ENCODE results near the gene DSCAML1. TPM values are rescaled to one million over a fixed set of nuclear protein-coding genes. Genes with fewer than 3 reads are reported as not detected.

The DSCAML1 gene
- total and polyA plus RNA-seq, 2 experiments from 2014 or later = not detected

GRCh38 chr11:117722082-117722481 is 74.9 kb downstream of the DSCAML1 start:
- no peaks in the 10 kb centered on the region for H3K79me2 ChIP-seq (ENCODE audit: insufficient read depth)
- H3K9me2 ChIP-seq (ENCODE audit: insufficient read depth) = no peaks in the 10 kb centered on the region
- no peaks in the 10 kb centered on the region for H3K36me3 ChIP-seq (ENCODE audit: low read depth)
- DNase-seq = no peak
- H4K20me1 ChIP-seq (ENCODE audit: insufficient read depth) = no peaks in the 10 kb centered on the region
- in situ Hi-C loops (cut with MboI) = no loop called here
- no peak overlapping the region for H3K4me3 ChIP-seq
- no peak overlapping the region for H2AFZ ChIP-seq
- 22 to 23% methylated on average over 2 of the region's 2 CpGs for WGBS, 2 experiments (ENCODE audit: low coverage in 1 of 2, low lambda C conversion rate in 2 of 2, missing lambda C conversion rate in 2 of 2)
- H3K27ac ChIP-seq = no peak overlapping the region
- no peak overlapping the region for H3K4me2 ChIP-seq (ENCODE audit: unreplicated experiment)
- no peak overlapping the region for H3K9ac ChIP-seq
- peaks cover 40% of the 10 kb centered on the region for H3K27me3 ChIP-seq (replicated peaks; ENCODE audit: insufficient read depth)
- TF ChIP-seq EZH2phosphoT487 (IDR thresholded peaks at IDR 0.05; ENCODE audit: insufficient read depth, low read depth) (no peak), EZH2 (IDR thresholded peaks at IDR 0.05; ENCODE audit: insufficient read depth, poor library complexity, severe bottlenecking) (no peak)
- no peaks in the 10 kb centered on the region for H3K9me3 ChIP-seq (ENCODE audit: low read depth)
- no peaks in the 10 kb centered on the region for H3F3A ChIP-seq (ENCODE audit: insufficient read depth)
- H3K4me1 ChIP-seq (ENCODE audit: insufficient read depth) = no peaks in the 10 kb centered on the region

DNA sequence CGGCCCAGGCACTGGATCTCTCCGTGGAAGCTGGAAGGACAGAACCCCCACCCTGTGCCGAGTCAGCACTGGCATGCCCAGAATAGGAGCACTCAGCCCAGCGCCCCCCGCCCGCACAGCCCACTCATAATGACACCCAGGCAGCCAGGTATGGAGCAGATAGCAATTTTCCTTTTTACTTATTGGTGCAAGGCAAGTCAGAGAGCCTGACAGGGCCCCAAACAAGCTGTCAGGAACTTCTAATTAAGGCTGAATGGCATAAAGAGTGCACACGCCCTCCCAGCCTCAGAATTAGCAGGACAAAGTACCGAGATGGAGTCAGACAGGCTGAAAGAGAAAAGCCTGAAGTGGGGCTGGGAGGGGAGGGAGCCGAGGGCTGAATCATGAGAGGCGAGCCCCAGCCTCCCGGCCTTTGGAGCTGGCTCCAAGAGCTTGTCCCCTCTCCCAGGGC is 76.9 kb downstream of the DSCAML1 start:
- no peak overlapping the region for H3K27ac ChIP-seq
- in situ Hi-C loops (cut with MboI) = no loop called here

GRCh38 chr11:117719480-117719879 is 77.5 kb downstream of the DSCAML1 start:
- Histone ChIP-seq H3K4me2 (ENCODE audit: unreplicated experiment) (no peak overlapping the region), H3K9me2 (ENCODE audit: insufficient read depth) (no peaks in the 10 kb centered on the region), H3K9ac (no peak overlapping the region), H3K4me1 (ENCODE audit: insufficient read depth) (no peaks in the 10 kb centered on the region), H3F3A (ENCODE audit: insufficient read depth) (no peaks in the 10 kb centered on the region), H3K27ac (no peak overlapping the region), H3K79me2 (ENCODE audit: insufficient read depth) (no peaks in the 10 kb centered on the region), H3K27me3 (replicated peaks; ENCODE audit: insufficient read depth) (peaks cover 43% of the 10 kb centered on the region), H3K4me3 (no peak overlapping the region), H3K9me3 (ENCODE audit: low read depth) (no peaks in the 10 kb centered on the region), H2AFZ (no peak overlapping the region), H3K36me3 (ENCODE audit: low read depth) (no peaks in the 10 kb centered on the region), H4K20me1 (ENCODE audit: insufficient read depth) (no peaks in the 10 kb centered on the region)
- TF ChIP-seq EZH2 (IDR thresholded peaks at IDR 0.05; ENCODE audit: insufficient read depth, poor library complexity, severe bottlenecking) (no peak), EZH2phosphoT487 (IDR thresholded peaks at IDR 0.05; ENCODE audit: insufficient read depth, low read depth) (no peak)
- 57 to 63% methylated on average over 4 of the region's 4 CpGs for WGBS, 2 experiments (ENCODE audit: low coverage in 1 of 2, low lambda C conversion rate in 2 of 2, missing lambda C conversion rate in 2 of 2)
- in situ Hi-C loops (cut with MboI) = no loop called here
- DNase-seq = no peak

More for the DNA sequence above, 76.9 kb downstream of the DSCAML1 start:
- Histone ChIP-seq H3K79me2 (ENCODE audit: insufficient read depth) (no peaks in the 10 kb centered on the region), H3K4me3 (no peak overlapping the region), H2AFZ (no peak overlapping the region), H4K20me1 (ENCODE audit: insufficient read depth) (no peaks in the 10 kb centered on the region), H3K4me2 (ENCODE audit: unreplicated experiment) (no peak overlapping the region), H3K9ac (no peak overlapping the region), H3F3A (ENCODE audit: insufficient read depth) (no peaks in the 10 kb centered on the region), H3K36me3 (ENCODE audit: low read depth) (no peaks in the 10 kb centered on the region), H3K9me2 (ENCODE audit: insufficient read depth) (no peaks in the 10 kb centered on the region), H3K4me1 (ENCODE audit: insufficient read depth) (no peaks in the 10 kb centered on the region), H3K27me3 (replicated peaks; ENCODE audit: insufficient read depth) (peaks cover 43% of the 10 kb centered on the region), H3K9me3 (ENCODE audit: low read depth) (no peaks in the 10 kb centered on the region)
- no peak for DNase-seq
- WGBS, 2 experiments (ENCODE audit: low coverage in 1 of 2, low lambda C conversion rate in 2 of 2, missing lambda C conversion rate in 2 of 2) = 13 to 15% methylated on average over 8 to 11 of the region's 11 CpGs
- TF ChIP-seq EZH2 (IDR thresholded peaks at IDR 0.05; ENCODE audit: insufficient read depth, poor library complexity, severe bottlenecking) = no peak
- no peak for TF ChIP-seq EZH2phosphoT487 (IDR thresholded peaks at IDR 0.05; ENCODE audit: insufficient read depth, low read depth)

DNA sequence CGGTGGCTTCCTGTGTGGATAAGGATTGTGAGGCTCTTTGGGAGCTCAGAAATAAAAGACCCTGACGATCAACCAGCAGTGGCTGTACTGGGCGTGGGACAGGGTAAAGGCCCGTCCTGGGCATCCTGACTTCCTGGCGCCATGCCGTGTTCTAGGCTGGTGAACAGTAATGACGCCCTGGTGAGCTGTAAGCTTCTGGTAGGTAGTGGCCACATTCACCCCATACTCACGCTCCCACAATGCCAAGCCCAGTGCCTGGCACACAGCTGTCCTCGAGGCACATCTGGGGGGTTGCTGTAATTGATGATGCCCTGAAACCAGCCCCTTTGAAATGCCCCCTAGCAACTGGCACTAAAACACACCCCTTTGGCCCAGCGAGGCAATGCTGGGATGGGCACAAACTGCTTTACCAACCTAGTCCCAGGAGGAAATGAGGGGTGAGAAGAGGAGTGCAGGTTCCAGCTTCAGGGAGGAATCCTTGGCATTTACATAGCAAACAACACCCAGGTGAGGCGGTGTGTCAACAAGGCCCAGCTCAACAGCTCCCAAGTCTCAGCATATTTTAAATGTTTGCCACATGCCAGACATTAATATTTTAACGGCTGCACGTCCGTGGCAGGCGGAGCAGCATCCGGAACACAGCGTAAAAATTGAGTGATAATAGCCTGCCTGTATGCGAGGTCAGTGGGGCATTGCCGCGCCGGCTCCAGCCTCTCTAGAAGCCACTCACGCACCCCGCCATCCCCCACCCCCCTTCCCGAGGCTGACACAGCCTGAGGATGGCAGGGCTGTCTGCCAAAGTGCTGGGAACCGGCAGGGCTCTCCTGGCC is 79.3 kb downstream of the DSCAML1 start:
- WGBS, 2 experiments (ENCODE audit: low coverage in 1 of 2, low lambda C conversion rate in 2 of 2, missing lambda C conversion rate in 2 of 2) = 53 to 59% methylated on average over 24 to 25 of the region's 25 CpGs
- Histone ChIP-seq H3K36me3 (ENCODE audit: low read depth) (no peaks in the 10 kb centered on the region), H3F3A (ENCODE audit: insufficient read depth) (no peaks in the 10 kb centered on the region), H3K9ac (no peak overlapping the region), H3K4me3 (no peak overlapping the region), H2AFZ (no peak overlapping the region), H3K9me2 (ENCODE audit: insufficient read depth) (no peaks in the 10 kb centered on the region), H3K9me3 (ENCODE audit: low read depth) (no peaks in the 10 kb centered on the region), H3K4me1 (ENCODE audit: insufficient read depth) (no peaks in the 10 kb centered on the region), H3K27me3 (replicated peaks; ENCODE audit: insufficient read depth) (peaks cover 37% of the 10 kb centered on the region), H3K4me2 (ENCODE audit: unreplicated experiment) (no peak overlapping the region), H3K27ac (no peak overlapping the region), H3K79me2 (ENCODE audit: insufficient read depth) (no peaks in the 10 kb centered on the region), H4K20me1 (ENCODE audit: insufficient read depth) (no peaks in the 10 kb centered on the region)
- in situ Hi-C loops (cut with MboI) = no loop called here
- DNase-seq = no peak
- TF ChIP-seq EZH2 (IDR thresholded peaks at IDR 0.05; ENCODE audit: insufficient read depth, poor library complexity, severe bottlenecking) (no peak), EZH2phosphoT487 (IDR thresholded peaks at IDR 0.05; ENCODE audit: insufficient read depth, low read depth) (no peak)
